ENCODE results near the gene CCDC88B.

Gene CCDC88B

GRCh38 chr11:64385945-64386704 is 46.1 kb downstream of the CCDC88B start:
- no peak for DNase-seq

- DNase-seq: no peak
These were observed 47.9 kb downstream of the CCDC88B start for GRCh38 chr11:64387916-64388315.

GRCh38 chr11:64388894-64389293 is 48.9 kb downstream of the CCDC88B start:
- no peak for DNase-seq

DNA sequence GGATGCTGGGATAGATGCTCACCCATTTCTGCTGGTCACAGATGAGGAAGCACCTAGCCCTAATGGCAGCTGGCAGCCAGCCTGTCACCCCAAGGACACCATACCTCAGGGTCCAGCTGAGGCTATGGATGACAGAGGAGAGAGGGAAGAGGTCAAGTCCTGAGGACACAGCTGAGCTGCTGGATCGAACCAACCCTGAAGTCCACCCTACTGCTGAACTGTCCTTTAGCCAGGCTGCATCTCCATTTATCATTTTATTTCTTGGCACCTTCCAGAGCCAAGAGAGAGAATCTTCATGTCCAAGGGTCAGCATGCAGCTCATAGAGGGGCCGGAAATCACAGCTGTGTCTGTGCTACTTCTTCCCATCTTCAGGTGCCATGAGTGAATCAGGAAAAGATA is 49.8 kb downstream of the CCDC88B start:
- no peak for DNase-seq

DNA sequence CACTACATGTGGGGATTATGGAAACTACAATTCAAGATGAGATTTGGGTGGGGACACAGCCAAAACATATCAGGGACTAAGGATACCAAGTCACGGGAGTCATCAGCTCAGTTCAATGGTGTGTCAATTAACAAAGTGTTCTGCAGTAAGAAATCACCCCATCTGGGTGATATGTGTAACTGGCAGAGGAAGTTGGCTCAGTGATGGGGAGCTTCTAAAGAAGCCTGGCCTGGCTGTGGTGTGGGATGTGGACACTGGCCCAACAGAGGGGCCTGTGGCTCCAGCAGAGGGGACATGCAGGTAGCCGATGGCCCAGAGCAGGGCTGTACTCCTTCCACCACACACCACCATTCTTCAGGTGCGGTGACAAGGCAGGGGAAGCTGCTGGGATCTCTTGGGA is 50.6 kb downstream of the CCDC88B start:
- DNase-seq: no peak

DNA sequence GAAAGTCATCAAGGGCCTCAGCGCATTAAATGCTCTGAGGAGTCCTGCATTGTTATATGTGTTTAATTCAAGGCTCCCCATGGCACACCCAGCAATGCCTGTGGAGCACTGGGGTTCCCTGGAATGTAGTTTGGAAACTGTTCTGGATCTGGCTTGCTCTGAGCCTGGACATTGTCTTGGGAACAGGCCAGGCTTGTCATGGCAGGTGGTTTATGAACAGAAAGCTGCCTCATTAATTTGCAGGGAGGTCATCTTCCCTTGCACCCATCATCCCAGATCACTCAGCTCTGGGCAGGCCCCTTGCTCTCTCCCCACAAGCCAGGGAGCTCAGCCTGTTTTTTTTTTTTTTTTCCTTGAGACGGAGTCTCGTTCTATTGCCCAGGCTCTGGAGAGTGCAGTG is 51.8 kb downstream of the CCDC88B start:
- DNase-seq: no peak

DNA sequence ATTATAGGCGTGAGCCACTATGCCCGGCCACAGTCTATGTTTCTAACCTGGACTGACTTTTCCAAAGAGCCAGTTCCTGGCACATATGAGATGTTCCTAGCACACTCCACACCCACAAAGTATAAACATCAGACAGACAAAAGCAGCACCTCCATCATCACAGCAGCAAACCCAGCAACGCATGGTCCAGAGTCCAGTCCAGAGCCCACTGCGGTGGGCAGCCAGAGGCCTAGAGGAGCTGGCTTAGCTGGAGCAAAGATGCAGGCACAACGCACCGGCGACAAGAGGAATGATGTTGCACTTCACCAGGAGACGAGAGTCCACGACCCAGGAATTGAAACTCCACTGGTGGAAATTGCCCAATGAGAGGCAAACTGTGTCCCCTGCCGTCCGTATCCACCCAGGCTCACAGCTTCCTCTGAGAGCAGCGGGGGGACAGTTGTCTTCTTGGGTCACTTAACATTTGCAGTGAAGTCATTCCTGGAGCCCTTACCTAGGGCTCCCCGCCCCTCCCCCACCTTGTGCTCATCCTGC is 55.6 kb downstream of the CCDC88B start:
- DNase-seq: no peak

GRCh38 chr11:64396079-64396591 is 56.1 kb downstream of the CCDC88B start:
- DNase-seq: no peak

GRCh38 chr11:64400102-64400501 is 60.1 kb downstream of the CCDC88B start:
- DNase-seq: no peak

DNA sequence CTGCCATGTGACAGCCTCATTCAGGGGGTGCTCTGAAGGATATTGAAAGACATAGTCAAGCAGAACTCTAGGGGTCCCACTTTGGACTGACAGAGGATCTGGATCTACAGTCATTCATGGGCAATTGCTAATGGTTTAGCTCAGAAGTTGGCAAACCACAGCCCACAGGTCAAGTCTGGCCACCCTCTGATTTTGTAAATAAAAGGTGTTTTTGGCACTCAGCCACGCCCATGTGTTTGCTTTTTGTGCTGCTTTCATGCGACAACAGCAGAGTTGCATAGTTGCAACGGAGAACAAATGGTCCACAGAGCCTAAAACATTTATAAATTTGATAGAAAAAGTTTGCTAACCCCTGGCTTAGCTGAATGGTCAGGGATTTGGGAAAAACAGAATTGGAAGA is 60.7 kb downstream of the CCDC88B start:
- no peak for DNase-seq

DNA sequence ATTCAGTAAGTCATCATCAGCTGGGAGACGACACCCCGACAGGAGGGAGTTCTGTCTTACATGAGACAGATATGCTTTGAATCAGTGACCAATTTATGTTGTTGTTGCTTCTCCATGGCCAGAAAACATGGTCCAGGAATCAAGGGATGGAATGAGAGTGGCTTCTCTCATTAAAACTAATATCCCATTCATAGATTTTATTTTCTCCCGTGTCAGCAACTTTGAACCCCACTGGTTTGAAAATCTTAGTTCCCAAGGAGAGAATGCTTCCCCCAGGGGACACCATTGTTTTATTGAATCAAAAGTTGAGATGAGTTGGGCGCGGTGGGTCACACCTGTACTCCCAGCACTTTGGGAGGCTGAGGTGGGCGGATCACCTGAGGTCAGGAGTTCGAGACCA is 61.8 kb downstream of the CCDC88B start:
- DNase-seq: no peak

- DNase-seq: no peak
These were observed 63.1 kb downstream of the CCDC88B start for GRCh38 chr11:64403106-64403505.

- DNase-seq: no peak
These were observed 66.4 kb downstream of the CCDC88B start for GRCh38 chr11:64406221-64406946.
